Stimulated activated naive CD4-positive, alpha-beta T cell (primary cell): ENCODE results near the gene ATP7B.
"Not testable (repeated sequence)": the region's sequence is repeated elsewhere in the genome, so short reads cannot be mapped to it uniquely, and the experiment has no call there.

Source experiments
- DNase-seq, 6 experiments: peaks; one replicate each; lab custom pipeline; 2025; lab: John Stamatoyannopoulos, UW

The ATP7B gene

DNA sequence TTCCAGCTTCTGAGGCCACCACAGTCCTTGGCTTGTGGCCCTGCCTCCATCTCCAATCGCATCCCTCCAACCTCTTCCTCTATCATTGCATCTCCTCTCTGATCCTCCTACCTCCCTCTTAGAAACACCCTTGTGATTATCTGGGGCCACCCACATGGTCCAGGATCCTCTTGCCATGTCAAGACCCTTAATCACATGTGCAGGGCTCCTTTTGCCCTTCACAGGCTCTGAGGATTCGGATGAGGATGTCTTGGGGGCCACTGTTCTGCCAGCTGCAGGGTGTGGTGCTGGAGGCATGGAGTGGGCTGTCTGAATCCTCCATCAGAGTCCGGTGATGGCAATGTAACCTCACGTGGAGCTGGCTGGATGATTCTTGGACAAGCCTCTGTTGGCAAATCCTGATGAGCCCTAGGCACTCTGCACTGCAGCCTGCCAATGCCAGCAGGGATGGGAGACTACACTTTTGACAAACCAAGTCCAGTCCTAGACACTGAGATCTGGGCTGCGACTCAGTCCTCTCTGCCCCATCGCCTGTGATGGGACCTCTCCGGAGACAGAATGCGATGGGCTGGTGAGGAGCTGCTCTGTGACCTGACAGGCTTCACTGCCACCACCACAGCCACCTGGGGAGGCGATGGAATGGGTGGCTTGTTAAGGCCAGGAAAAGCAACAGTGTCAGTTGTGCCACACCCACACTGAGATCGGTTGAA lies 88.3 kb downstream of the ATP7B start:
- DNase-seq = no peak

DNA sequence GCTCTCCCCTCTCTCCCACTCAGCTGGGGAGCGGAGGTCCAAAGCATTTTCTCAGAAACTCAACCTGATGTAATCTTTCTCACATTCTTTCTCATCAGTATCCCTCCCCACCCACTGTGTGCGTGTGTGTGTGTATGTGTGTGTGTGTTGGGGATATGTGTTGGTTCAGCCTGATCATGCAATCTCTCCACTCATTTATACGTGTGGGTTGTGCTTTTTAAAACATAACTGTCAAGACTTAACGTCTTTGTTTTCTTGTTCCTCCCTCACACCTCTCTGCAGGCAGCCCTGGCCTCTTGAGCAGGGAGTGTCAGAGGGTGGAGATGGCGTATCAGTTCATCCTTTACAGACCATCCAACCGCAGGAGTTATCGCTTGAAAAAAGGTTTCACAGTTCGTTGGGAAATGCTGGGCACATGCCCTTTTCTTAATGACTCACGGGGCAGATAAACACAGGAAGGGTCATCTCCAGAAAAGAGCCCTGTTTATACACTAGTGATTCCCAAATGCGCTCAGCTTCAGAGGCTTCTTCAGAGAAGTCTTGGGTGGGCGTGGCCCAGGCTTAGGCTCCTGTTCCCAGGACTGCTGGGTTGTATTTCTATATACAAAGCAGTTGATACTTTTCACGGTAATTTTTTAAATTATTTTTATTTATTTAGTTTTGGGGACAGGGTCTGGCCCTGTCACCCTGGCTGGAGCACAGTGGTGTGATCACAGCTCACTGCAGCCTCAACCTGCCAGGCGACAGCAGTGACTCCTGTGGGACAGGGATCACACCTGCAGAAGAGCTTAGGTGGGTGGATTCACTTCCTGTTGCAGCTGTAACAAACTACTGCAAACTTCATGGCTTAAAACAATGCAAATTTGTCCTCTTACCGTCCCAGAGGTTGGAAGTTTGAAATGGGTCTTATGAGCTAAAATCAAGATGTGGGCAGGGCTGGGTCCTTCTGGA lies 89.2 kb downstream of the ATP7B start:
- no peak for DNase-seq

DNA sequence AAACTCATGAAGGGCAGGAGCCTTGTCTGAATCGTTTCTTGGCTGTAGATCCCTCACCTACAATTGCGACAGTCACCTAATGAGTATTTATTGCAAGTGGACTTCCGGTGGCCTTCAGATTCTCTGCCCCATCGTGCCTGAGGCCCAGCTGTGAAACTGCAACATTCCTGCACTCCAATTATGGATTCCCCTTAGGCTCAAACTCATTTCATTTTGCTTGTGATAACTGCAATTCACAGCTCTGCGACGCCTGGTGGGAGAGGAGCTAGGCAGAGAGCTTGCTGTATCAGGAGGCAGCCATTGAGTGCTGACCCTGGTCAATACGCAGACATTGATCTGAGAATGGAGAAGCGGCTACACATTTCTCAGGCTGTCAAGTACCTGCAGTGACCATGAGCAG lies 90.5 kb downstream of the ATP7B start:
- no peak for DNase-seq

GRCh38 chr13:51920267-51920666 lies 91.0 kb downstream of the ATP7B start:
- DNase-seq = no peak

DNA sequence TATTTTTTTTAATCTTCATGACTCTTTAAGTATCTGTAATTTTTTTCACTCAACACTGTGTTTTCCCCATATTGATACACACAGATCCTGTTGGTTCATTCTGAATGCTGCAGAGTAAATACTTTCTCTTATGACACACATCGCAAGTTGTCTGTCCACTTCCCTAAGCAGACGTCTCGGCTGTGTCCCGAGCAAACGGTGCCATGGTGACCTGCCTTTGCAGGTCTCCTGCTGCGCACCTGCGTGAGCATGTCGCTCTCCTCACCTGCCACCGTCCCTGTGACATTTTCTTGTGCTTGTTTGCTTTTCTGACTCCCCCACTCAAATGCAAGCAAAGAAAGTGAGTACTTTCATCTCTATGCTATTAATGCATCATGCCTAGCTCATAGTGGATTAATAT lies 91.7 kb downstream of the ATP7B start:
- DNase-seq = no peak

DNA sequence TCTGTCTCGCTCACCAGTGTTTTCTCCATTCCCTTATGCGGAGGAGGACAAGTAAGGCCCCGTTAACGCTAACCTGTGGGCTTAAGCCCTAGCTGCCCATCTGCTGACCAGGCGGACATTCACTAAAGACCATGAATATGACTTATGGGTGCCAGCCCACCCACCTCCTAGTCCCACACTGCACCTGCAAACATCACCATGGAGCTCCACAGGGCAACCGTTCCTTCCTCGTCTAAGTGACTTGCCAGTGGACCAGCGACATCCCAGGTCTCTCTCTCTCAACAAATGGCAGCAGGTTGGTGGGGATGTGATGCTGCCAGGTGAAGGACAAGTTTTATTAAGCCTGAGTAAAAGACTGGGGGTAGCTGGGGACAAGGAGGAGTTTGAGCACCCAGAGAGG lies 94.3 kb downstream of the ATP7B start:
- DNase-seq = no peak

- no peak for DNase-seq
Measured at GRCh38 chr13:51916051-51916818, 95.0 kb downstream of the ATP7B start.

DNA sequence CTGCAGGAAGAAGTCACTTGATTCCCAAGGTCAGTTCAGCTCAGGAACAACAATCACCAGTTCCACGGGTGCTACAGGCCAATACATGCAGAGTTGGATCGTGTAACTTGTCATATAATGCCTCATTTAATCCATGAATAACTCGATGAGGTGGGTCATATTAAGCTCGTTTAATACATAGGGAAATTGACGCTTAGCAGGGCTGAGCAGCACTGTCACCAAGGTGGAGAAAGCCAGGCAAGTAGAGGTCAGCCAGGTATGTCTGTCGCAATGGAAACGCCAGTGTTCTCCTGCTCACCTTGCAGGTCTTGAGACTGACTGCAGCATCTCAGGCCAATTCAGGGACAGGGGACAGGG lies 97.1 kb downstream of the ATP7B start:
- no peak for DNase-seq

DNA sequence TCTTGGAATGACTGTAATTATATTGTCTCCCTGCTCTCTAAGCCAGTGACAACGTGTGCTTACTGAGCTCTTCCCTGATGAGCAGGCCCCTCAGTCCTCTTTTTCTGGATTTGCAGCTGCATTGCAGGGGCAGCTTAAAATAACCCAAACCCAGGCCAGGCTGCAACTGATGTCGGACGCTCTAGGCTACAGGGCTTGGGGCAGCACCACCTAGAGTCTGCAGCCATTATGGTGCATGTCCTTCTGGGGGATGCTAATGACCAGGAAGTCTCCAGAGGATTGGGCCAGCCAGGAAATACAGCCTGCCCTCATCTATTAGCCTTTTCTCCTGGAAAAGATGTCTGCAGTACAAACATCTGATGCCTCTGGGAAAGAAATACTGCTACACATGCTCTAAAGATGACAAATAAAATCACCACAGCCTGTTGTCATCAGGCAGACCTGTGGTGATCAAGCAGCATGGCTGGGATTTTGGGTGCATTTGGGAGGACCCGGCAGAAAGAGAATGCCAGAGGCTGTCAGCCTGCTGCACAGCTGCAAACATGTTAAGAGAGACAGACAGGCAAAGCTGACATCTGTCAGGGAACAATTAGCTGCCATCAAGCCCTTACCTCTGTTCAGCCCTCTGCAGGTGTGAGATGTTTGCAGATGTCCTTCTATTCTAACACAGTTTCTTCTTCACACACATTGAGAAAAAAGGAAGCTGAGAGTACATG lies 97.7 kb downstream of the ATP7B start:
- DNase-seq = no peak

DNA sequence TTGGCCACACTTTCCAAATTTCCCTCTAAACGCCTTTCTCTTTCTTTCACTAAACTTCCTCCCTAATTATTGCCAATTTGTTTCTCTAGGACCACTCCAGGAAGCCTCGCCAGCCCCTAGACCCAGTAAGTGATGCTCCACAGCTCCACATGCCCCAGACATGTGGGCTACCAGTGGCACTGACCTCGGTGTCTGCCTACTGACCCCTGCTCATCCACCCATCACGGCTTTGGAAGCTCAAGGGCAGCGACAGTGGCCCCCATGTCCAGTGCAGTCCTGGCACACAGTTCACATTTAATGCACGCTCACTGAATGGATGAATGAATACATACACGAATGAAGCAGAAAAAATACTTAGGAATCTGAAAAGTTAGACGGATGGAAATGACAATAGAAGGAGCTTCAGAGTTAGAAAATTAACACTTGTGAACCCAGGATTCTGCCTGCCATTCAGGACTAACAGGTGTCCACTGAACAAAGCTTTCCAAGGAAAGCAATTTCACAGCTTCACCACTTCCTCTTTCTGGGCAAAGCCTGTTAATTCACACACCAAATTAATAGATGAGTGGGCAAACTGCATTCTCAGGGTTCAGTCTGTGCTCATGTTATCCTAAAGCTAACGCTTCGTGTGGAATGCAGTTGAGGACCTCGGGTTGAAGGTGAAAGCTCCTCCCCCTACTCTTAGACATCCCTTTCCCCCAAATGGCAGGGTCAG lies 98.6 kb downstream of the ATP7B start:
- no peak for DNase-seq

- no peak for DNase-seq
Measured at GRCh38 chr13:51912091-51912490, 99.2 kb downstream of the ATP7B start.

DNA sequence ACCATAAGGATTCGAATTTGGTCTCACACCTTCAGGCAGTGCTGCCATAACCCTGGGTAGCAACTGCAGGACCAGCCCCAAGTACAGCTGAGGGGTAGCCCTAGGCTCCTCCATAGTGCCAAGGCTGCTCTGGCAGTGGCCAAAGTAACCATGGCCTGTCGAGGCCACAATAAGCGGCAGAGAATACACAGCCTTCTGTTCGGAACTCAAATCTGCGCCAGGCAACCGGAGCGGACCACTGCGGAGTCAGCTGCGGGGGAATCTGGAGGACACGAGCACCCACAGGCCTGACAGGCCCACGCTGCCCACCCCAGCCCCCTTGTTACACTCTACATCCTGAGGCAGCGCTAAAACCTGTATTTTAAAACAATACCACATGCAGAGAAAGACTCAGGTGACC lies 100.7 kb downstream of the ATP7B start:
- no peak for DNase-seq

- DNase-seq = not testable (repeated sequence)
Measured at GRCh38 chr13:51909265-51909664, 102.0 kb downstream of the ATP7B start.

- DNase-seq = no peak
Measured at GRCh38 chr13:51907040-51907732, 104.1 kb downstream of the ATP7B start.

DNA sequence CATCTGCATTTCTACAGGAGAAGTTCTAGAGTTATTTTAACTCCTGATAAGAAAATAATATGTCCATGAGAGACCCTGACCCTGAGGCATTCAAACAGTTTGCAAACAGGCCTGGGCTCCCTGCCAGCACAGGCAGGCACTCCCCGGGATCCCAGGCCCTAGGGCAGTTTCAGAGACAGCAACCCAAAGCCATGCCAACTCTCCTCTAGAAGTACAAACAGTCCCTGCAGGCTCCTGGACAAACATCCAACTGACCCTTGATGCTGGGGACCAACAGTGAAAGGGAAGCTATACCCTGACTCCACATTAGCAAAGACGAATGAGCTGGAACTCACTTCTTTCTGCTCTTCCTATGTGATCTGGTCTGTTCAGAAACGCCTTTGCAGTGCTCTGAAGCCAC lies 104.7 kb downstream of the ATP7B start:
- DNase-seq = no peak

DNA sequence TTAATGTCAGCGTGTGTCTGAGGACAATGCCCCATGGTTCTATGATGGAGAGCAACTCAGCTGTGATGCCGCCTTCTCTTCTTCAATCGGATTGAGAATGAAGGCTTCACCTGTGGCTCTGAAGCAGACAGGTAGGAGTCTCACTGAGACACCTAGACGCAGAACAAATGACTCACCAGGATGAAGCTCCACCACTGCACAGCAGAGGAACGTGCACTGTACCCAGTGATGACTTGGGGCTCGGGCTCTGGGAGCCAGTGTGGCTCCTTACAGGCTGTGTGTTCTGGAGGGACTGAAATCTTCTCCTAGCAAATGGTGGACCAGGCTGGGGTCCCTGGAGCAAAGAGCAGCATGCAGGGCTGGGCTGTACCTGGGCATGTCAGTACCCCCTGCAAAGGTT lies 105.5 kb downstream of the ATP7B start:
- DNase-seq = no peak

DNA sequence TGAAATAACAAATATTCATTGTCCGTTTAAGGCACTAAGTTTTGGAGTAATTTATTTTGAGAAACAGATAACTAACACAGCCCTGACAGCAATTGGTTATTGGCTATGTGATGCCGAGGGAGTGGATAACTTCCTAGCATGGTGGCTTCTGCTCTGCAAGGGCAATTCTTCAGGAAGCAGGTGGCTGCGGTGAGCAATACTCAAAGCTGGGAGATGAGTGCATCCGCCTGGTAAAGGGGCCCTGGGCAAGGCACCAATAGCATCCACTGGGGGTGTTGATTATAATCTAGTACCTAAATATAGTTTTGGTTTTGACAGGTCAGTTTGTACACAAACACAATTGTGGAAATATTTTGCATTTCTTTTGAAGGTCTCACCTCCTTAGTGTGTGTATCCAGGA lies 108.5 kb downstream of the ATP7B start:
- no peak for DNase-seq

GRCh38 chr13:51900471-51900870 lies 110.8 kb downstream of the ATP7B start:
- no peak for DNase-seq

DNA sequence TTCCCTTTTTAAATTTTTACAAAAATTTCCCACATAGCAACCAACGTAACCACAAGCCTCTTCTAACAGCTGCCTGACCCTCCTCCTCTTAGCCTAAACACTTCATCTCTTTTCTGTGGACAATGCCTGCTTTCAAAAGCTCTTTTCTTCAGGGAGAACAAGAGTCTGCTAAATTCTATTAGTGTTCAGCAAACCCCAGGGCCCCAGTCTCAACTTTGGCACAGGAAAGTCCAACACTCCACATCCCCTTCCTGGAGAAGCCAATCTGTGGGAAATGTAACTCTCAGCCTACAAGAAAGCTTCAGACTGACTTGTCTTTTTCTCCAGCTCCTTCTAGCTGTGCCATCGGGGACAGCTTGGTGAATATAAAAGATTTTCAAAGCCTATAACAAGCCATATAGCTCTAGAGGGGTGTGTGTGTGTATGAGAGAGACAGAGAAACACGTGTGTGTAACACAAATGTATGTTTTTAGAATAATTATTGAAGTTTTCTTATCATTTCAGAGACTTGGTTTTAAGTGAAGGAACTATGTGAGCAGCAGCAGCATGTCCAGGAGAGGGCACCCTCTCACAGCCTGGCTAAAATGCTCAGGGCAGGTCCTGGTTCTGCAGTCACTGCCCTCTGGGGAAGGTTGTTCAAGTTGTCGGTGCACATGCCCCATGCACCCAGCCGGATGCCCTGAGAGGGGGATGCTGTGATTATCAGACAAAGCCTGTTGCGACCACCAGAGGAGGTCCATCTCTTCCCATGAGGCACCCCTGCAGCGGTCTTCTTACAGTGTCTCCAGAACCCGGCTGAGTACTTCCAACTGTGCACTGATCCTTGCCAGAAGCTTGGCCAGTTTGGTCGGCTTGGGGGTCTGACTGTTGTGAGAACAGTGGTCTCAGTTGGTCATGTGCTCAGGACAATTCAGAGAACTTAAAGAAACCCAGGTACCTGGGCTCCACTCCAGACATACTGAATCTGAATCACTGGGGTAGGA lies 115.1 kb downstream of the ATP7B start:
- peak; percentile 6 to 41 (median 28) for DNase-seq
